Measurements from ENCODE around the gene CCDC57.

CCDC57 gene

DNA sequence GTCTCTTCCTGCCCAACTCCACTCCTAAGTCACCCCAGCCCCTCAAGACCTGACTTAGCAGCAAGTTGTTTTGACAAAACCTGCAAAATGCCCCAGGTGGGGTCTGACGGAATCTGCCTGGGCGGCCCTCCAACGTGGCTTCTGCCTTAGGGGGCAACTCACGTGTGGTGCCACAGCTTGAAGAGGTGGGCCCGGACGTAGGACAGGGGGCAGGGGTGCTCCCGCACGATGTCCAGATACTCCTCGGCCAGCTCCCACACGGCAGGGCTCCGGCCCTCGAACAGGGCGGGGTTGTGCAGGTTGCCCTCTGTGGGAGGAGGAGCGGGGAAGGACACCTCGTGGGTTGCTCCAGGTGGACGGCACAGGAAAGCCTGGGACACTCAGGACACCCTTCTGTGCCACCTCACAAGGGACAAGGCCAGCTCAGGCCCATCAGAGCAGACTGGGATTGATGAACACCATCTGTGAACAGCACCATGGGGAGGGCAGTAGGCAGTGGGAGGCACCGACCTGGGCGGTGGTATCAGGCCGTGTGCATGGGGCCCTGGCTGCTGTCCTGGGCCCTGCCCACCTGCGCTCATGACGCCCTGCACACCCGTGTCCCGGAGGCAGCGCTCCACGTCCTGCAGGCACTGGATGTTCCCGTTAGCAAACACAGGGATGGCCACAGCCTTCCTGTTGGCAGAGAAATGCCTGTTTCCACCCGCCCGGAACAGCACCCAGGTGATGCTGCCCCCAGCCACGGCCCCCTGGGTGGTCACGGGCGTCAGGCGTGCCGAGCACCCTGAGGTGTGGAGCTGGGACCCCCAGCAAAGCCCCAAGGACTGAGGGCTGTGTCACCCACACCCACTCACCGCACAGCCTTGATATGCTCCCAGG, 151.4 kb downstream of the CCDC57 start:
- no peak for DNase-seq (ENCODE audit: low spot score)

DNA sequence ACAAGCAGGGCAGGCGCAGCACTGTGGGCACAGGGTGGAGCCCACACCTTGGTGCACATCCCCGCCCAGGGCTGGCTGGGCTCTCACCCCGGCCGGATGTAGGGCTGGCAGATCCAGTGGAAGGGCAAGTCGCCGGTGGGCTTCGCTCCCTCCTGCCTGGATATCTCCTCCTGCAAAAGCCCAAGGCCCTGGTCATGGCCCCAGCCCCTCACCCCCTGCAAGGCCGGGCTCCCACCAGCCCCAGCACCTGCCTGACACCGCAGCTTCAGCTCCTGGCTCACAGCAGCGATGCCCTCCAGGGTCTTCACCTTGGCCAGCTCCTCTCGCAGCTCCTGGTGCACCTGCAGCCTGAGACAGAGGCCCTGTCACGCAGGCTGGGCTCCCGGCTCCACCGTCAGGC, 152.0 kb downstream of the CCDC57 start:
- DNase-seq (ENCODE audit: low spot score), result no peak

DNA sequence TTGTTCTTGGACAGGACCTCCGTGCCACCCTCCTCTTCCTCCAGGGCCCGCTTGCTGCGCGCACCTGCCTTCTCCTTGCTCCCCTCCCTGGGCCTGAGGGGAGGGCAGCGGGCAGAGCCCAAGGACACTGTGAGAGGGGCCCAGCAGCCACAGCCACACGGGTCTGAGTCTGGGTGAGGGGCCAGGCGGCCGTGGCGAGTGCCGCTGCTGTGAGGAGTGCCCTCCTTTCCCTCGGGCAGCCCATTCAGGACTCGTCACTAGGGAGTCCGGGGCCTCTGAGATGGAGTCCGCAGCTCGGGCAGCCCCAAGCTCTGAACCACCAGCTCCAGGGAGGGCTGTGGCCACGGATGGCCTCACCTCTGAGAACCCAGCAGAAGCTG, 152.7 kb downstream of the CCDC57 start:
- no peak for DNase-seq (ENCODE audit: low spot score)

DNA sequence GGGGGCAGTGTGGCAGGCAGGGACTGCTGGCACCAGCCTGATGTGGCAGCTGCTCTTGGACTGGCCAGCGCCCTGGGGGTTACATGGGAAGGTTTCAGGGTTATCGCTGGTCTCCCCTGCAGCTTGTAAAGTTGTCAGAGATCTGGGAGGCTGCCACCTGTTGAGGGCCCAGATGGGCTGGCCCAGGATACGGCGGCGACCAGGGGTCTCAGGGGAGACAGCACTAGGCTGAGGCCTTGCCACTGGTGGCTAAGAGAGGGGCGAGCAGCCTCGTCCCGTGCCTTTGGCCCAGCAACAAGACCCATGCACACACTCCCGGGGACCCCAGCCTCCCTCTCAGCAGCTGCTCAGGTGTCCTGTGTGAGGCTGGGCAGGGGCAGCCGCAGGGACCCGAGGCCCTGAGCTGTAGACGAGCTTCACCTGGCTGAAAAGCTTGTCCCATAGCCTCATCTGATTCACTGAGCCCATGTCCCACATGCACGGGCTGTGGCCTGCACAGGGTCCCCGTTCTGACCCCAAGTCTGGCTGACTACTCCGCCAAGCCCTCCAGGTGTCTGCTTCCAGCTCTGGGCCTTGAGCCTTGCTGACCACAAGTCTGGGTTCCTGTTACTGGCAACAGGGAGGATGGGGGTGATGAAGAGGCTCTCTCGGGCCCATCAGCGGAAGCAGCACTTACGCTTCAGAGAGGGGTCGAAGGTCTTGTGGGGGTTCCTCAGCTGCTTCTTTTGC, 153.2 kb downstream of the CCDC57 start:
- no peak for DNase-seq (ENCODE audit: low spot score)

DNA sequence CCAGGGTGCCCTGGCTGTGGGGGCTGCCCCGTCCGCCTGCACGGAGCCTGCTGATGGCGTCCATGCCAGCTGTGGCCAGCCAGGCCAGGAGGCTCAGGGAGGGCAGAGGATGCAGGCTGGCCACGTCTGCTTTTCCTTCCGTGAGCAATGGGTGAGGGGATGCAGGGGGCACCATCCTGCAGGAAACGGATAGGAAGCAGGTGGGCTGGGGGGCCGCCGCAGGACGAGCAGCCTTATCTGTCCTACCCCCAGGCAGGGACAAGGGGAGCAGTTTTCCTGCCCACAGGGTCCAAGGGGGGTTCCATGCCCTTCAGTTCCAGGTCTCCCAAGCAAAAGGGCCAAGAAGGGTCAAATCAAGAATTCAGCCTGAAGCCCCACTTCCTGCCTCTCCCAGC, 153.8 kb downstream of the CCDC57 start:
- no peak for DNase-seq (ENCODE audit: low spot score)

DNA sequence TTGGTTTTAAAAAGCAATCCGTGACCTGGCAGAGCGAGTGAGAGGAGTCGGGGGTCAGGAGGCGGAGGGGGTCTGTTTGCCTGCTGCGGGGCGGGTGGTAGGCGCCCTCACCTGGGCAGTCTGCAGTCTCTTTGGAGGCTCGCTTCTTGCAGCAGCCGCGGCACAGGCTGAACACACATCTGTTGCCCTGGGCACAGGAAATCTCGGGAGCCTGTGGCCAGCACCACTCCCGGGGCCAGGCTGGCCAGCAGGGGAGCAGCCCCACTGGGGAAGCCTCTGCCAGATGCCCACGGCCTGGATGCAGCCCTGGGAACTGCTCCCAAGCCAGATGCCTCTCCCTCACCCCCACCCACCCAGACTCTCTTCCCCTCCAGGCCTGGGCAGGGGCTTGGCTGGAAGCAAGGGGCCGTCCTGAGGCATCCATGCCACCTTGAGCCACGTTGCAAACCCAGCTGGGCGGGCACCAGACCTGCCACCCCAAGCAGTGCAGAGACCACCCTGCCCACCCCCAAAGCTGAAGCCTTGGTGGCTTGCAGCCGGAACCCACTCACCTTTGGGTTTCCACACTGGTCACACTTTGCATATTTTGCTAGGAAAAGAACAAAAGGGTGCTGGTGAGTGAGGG, 154.3 kb downstream of the CCDC57 start:
- no peak for DNase-seq (ENCODE audit: low spot score)

DNA sequence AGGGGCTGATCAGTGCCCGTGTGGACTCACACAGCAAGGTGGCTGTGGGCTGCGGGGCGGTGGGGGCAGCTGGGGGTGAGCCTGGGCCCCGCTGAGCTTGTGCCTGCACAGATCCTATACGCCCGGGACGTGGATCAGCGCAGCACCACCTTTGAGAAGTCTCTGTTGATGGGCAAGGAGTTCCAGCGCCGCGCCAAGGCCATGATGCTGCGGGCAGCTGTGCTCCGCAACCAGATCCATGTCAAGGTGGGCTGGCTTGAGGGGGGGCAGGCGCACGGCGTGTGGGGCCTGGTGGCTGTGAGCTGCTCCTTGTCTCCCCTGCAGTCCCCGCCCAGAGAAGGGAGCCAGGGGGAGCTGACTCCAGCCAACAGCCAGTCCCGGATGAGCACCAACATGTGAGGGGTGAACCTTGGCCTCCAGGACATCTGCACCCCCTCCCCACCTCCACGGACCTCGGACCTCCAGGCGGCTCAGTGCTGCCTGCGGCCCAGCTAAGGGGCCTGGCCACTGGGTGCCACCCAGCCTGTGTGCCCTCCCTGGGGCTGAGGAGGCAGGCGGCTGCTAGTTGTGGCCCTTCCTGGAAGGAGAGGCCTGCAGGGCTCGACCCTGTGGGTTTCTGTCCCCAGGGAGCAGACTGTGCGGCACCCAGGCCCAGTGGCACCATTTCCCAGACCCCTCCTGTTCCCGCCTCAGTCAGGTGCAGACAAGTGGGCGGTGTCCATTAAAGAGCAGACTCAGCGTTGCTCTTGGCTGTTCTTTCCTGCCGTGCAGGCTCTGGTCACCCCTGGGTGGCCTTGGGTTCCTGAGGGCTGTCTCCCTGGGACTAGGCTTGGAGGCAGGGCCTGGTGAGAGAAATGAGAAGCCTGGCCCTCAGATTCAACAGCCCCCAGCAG, 155.7 kb downstream of the CCDC57 start:
- no peak for DNase-seq (ENCODE audit: low spot score)

DNA sequence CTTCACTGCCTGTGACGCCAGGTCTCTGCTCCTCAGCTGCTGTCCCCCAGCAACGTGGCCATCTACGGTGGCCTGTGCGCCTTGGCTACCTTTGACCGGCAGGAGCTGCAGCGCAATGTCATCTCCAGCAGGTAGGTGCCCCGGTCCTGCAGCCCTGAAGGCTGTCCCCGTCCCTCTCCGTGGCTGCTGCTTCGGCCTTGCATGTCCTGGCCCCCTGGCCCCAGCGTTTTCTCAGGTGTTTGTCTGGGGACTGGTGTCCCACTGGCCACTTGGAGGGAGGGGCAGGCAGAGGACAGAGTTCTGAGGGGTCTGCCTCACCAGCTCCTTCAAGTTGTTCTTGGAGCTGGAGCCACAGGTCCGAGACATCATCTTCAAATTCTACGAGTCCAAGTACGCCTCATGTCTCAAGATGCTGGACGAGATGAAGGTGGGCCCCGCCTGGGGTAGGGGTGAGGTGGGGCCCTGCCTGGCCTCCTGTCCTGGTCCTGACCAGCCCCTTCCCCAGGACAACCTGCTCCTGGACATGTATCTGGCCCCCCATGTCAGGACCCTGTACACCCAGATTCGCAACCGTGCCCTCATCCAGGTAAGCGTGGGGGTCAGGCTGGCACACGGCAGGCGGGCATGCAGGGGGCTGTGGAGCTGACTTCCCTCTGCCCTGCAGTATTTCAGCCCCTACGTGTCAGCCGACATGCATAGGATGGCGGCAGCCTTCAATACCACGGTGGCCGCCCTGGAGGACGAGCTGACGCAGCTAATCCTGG, 156.5 kb downstream of the CCDC57 start:
- DNase-seq (ENCODE audit: low spot score), result no peak

DNA sequence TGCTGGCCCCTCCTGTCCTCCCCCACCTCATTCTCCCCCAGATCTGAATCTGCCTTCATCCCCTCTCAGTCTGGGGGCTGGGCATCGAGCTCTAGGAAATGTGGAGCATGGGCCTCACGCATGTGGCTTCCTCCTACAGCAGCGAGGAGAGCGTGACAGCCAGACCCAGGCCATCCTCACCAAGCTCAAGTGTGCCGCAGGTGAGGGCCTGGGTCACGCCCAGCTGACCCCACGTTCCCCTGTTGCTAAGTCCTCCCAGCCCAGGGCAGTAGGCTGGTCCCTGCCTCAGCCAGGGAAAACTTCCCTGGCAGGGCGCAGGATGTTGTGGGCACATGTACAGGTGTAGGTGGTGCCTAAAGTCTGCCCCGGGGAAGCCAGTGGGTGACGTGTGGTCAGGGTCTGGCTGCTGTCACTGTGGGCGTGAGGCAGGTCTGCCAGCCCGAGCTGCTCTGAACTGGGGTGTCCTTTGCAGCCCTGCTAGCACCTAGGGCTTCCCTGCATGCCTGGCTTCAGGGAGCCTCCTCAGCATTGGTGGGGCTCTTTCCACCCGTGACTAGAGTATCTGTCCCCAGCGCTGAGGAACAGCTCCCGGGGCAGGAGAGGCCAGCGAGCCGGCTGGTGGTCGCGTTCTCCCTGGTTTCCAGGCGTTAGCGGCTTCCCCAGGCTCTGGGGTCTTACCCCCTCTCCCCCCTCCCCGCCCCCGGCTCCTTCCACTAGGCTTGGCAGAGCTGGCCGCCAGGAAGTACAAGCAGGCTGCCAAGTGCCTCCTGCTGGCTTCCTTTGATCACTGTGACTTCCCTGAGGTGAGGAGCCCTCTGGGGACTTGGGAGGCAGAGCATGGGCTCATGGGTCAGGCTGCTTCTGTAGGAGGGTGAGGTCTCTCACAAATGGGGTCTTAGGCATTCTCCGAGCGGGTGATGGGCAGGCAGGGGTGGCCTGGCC, 157.3 kb downstream of the CCDC57 start:
- DNase-seq (ENCODE audit: low spot score), result no peak

DNA sequence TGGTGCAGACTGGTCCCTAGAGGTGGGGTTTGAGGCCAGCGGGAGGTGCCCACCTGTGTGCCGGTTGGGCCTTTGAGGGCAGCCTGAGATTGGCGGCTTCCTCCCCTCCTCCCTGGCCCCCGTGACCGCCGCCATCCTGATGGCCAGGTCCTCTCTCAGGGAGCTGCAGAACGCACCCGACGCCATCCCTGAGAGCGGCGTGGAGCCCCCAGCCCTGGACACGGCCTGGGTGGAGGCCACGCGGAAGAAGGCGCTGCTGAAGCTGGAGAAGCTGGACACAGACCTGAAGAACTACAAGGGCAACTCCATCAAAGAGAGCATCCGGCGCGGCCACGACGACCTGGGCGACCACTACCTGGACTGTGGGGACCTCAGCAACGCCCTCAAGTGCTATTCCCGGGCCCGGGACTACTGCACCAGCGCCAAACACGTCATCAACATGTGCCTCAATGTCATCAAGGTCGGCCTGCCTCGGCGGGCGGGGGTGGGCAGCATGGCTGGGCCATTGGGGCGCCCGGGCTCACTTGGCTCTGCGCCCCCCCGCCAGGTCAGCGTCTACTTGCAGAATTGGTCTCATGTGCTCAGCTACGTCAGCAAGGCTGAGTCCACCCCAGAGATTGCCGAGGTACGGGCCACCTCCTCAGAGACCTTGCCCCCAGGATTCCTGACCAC, 158.2 kb downstream of the CCDC57 start:
- DNase-seq (ENCODE audit: low spot score), result no peak

DNA sequence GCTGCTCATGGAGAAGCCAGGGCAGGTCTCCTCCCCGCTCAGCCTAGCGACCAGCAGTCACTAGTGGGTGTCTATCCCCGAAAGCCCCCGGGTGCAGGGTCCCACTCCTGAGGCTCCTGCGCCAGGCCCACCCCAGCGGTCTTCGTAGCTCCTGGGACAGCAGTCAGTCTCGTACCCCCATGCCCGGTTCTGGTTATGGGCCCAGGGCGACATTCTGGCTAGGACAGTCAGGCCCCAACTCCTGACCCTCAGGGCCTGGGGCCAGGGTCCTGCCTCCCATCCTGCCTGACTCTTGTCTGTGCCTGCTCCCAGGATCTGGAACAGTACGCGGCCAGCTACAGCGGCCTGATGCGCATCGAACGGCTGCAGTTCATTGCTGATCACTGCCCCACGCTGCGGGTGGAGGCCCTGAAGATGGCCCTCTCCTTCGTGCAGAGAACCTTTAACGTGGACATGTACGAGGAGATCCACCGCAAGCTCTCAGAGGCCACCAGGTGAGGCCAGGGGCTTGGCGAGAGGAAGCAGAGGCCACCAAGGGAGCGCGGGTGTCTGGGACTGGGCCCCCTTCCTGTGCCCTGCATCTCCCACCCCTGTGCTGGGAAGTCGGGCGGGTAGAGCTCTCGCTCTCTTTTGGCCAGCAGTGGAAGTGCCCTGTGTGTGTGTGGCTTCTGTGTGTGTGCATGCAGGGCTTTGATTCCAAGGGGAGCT, 158.9 kb downstream of the CCDC57 start:
- no peak for DNase-seq (ENCODE audit: low spot score)

DNA sequence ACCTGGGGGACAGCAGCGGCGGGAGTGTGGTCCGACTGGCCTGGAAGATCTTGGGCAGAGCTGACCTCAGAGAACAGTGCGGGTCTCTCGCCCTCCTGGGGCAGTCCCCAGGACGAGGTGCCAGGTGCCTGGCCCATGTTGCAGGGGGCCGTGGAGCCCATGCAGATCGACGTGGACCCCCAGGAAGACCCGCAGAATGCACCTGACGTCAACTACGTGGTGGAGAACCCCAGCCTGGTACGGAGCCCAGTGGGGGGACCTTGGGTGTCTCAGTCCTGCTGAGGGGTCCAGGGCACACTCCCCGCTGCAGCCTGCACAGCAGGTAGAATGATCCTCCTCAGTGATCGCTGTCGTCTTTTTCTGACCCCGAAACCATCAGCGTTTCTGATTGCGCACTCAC, 159.5 kb downstream of the CCDC57 start:
- DNase-seq (ENCODE audit: low spot score), result no peak

DNA sequence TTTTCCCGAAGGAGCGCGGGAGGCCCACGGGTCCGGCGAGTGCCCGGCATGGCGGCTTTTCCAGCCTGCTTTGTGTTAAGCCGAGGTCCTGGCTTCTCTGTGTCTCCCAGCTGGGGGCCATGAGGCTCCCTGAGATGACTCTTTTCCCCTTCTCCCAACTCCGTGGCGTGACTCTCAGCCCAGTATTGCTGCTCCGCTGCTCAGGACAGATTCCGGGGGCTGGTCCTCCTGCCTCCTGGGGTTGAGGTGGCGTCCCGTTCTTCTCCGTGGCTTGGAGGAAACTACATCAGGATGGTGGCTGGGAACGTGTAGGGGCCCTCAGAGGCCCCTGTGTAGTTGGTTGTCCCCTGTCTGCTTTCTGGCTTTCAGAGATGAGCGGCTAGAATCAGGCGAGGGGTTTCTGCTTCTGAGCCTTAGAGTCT, 160.0 kb downstream of the CCDC57 start:
- no peak for DNase-seq (ENCODE audit: low spot score)

DNA sequence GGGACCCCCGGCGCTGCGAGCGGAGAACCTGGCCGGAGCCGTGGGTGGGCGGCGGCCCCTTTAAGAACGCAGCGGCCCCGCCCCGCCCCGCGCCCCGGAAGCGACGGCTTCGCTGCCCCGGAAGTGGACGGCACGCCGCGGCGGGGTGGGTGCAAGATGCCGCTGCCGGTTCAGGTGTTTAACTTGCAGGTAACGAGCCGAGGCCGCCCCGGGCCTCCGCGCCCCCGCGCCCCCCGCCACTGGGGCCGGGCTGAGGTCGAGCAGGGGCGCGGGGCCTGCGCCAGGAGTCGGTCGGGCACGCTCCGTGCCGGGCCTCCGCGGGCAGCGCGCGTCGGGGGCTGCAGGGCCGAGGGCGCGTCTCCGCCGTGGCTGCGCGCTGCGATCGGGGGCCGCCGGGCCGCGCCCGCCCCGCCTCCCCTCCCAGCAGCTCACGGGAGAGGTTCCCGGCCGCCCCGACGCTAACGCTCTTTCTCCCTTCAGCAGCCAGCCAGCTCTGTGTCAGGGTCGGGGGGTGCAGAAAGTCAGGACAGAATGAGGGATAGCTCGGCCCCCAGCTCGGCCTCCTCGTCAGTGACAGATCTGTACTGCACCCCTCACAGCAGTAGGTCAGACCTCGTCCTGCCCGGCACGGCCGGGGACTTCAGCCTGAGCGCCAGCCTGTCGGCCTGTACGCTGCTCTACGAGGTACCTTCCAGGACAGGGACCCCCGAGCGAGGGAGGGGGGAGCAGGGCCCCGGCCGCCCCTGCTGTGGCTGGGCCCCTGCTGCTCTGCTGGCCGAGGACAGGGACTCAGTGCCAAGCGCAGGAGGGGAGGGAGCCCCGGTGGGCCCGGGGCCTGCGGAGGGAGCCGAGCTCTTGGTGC, 160.6 kb downstream of the CCDC57 start, which contains the start of the genes GPS1 and RFNG:
Gene GPS1 (plus strand): TSS at position 123 of the 862 bp plus-strand sequence. CDS start 34 bp downstream, at position 157.
Gene RFNG (minus strand): TSS at position 36 of the 862 bp plus-strand sequence. CDS start 45 bp downstream, outside the sequence.
- DNase-seq (ENCODE audit: low spot score), result peak; percentile 60
